22Rv1 (cell line): Measurements from ENCODE around the gene TPST1.

Experiments
- CTCF ChIP-seq: fragments of 450-650 bp; IDR thresholded peaks from 2 replicates; pipeline ENCODE4 v1.5.1; 2017; ENCODE audit warnings: mild to moderate bottlenecking
- ZFX ChIP-seq: fragments of 450-650 bp; IDR thresholded peaks from 2 replicates; pipeline ENCODE4 v1.6.1; 2017; ENCODE audit warnings: antibody characterized with exemption, borderline replicate concordance

- no peak for TF ChIP-seq CTCF
- no peak for TF ChIP-seq ZFX
These were observed 128.3 kb downstream of the TPST1 start for GRCh38 chr7:66333443-66333842.
